ENCODE measurements around the gene ZYG11A. TPM values are rescaled to one million over a fixed set of nuclear protein-coding genes. Genes with fewer than 3 reads are reported as not detected.

The ZYG11A gene
- total and polyA plus RNA-seq, 2 of the 8 experiments (the other 6 are each of a cell fraction or from before 2014, with no cell fraction given) = 0.89 to 2.6 TPM

GRCh38 chr1:52848423-52848822, 5.9 kb downstream of the ZYG11A start (continued):
- TF ChIP-seq CEBPB (IDR thresholded peaks at IDR 0.05; ENCODE audit: low read depth, low read length) = no peak
- TF ChIP-seq YY1 (IDR thresholded peaks at IDR 0.05; ENCODE audit: low read depth, low read length) = no peak
- TF ChIP-seq RFX5 (IDR thresholded peaks at IDR 0.05; ENCODE audit: borderline replicate concordance, low read depth, low read length) = no peak
